HG03064 (cell line): ENCODE data around the gene RPL3.

Experiments
- ATAC-seq: cut with Tn5 transposase; IDR thresholded peaks from one replicate; pipeline ENCODE4 v1.9.1; 2021; ENCODE audit warnings: low read depth; ENCODE audit not compliant: unreplicated experiment

RPL3 gene

DNA sequence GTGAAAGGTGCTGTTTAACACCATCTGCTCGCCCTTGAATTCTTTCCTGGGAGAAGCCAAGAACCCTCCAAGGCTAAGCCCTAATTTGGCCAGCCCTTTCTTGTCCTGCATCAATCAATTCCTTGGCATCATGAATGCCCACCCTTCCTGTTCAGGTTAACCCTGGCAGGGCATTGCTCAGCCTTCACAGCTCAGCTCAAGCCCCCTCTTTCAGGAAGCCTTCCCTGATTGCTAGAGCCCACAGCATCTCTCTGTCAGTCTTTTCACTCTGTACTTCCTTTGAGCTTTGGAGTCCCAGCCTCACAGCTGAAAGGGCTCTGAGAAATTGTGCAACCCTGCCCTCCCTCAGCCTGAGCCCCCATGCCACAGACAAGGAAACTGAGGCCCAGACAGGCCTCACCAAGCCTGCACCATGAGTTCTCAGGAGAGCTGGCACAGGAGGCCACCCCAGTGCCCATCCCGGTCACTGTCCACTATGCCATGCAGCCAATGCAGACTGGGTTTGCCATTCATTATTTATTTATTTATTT lies 16.9 kb downstream of the RPL3 start:
- no peak for ATAC-seq

DNA sequence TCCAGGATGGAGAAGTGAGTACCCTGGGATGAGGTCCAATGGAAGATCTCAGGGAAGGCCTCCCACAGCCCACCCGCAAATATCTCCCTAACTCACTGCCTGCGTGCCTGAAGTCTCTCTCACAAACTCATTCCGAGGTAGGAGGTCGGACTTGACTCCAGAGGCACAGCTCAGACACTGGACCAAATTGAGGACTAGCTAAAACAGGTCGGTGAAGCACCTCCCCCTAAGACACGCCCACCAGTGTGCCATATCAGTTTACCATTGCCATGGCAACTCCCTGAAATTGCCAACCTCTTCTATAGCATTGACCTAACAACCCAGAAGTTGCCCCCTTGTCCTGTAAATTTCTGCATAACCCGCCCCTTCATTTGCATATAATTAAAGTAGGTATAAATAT lies 17.5 kb downstream of the RPL3 start:
- no peak for ATAC-seq

DNA sequence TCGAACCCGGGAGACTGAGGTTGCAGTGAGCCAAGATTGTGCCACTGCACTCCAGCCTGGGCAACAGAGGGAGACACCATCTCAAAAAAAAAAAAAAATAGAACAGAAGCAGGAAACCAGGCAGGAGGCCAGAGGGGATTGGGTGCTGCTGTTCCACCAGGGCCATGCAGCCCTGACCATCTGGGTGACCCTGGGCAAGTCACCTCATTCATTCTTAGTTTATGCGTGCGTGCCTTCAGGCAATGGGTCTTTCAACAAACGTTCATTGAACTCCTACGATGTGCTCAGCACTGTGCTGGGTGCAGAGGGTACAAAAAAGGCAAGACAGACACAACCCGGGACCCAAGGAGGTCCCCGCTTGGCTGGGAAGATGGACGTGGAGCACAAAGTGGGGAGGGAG lies 18.3 kb downstream of the RPL3 start:
- no peak for ATAC-seq

- ATAC-seq: no peak
Observed at GRCh38 chr22:39300186-39300830, 19.1 kb downstream of the RPL3 start.

DNA sequence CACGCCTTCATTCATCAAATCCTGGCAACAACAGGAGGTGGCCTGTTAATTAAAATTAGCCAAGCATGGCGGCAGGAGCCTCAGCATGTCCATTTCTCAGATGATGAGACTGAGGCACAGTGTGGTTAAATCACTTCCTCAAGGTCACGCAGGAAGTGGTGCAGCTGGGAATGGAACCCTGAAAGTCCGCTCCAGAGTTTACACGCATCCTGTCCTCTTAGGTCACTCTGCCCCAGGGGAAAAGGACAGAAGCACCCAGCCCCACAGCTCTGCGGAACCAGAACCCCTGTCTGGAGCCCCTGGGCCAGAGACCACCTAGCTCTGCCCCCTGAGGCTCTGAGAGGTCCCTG lies 19.6 kb downstream of the RPL3 start:
- ATAC-seq: no peak

GRCh38 chr22:39298241-39298987 lies 21.0 kb downstream of the RPL3 start:
- ATAC-seq: no peak

- no peak for ATAC-seq
Observed at GRCh38 chr22:39297490-39298240, 21.8 kb downstream of the RPL3 start.

DNA sequence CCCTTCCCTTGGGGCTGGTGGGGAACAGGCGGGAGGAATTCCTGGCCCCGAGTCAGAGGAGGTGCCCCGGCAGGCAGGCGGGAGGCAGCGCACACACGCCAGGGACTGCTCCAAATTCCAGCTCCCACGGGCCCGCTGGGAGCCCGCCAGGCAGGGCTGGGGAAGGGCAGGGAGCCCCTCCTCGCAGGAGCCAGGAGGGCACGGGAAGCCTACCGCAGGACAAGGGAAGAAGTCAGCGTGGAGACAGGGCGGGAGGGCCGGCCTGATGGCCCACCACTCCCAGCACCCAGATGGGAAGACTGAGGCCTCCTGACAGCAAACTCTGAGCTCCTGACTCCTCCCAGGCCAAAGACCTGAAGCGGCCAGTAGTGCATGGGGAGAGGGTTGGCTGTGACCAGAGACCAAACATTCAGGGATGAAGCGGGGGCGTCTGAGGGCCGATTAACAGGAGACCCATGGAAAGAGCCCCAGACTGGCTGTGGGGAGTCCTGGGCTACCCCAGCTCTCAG lies 22.4 kb downstream of the RPL3 start:
- no peak for ATAC-seq

- no peak for ATAC-seq
Observed at GRCh38 chr22:39296535-39296934, 22.9 kb downstream of the RPL3 start.

- ATAC-seq: no peak
Observed at GRCh38 chr22:39294571-39295468, 24.6 kb downstream of the RPL3 start.

GRCh38 chr22:39293766-39294368 lies 25.6 kb downstream of the RPL3 start:
- ATAC-seq: no peak

GRCh38 chr22:39292561-39293074 lies 26.8 kb downstream of the RPL3 start:
- no peak for ATAC-seq

DNA sequence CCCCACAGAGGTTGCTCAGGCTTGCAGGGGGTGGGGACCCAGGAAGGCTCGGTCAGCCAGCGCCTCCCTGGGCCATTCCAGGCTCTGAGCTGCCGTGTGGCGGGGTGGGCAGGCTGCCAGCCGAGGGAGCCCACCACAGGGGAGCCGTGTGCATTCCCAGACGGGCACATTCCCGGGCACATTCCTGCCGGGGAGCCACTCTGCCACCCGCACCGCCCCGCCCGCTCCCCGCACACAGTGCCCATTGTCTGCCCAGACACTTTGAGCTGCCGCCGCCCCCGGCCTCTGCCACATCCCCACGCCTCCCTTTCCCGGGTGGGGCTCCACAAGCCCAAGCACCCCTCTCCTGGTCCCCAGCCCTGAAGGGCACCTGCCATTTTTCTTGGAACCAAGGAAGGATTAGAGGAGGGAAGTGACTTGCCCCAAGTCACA lies 27.4 kb downstream of the RPL3 start:
- no peak for ATAC-seq

DNA sequence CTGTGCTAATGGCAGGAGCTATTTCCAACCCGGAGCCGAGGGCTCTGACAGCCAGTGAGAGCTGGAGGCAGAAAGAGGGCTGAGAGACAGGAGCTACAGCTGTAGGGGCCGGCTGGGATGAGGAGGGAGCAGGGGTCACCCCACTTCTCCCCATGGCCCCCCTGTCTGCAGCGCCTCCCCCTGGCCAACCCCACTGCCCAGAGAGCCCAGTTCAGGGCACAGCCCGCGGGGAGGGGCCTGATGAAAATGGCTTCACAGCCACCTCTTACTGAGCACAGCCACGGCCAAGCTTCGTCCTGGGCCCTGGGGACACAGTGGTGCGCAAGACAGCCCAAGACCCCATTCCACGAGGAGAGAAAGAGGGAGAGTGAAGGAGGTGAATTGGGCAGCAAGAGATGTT lies 27.9 kb downstream of the RPL3 start:
- ATAC-seq: no peak

GRCh38 chr22:39290724-39291161 lies 28.7 kb downstream of the RPL3 start:
- no peak for ATAC-seq

DNA sequence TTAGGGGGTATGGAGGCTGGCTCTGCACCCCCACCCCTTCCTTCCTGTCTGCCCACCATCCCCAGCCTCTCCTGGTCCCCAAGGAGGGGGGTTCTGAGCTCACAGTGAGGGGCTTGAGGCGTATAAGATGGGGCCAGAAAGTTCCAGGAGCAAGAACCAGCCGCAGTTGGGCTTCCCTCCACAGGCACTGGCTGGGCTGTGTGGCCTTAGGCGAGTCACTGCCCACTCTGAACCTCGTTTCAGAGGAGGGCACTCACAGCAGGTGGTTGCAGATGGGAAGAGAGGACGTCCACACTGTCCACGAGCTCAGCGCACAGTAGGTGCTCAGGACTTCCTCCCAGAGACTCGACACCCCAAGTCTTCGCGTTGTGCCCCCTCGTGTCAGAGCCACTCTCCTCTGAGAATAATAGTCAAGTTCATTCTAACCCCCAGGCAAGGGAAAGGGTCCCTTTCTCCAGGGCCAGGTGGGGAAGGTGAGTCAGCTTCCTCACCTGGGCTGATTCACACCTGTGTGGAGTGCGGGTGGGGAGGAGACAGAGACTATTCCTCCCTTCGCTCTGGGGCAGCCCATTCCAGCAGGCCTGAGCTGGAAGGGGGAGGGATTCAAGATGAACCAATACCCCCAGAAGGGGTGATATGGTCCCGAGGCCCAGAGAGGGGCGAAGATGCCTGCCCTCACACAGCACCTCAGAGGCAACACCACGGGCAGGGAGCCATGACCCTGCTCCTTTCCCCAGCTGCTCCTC lies 29.3 kb downstream of the RPL3 start:
- ATAC-seq: no peak

- no peak for ATAC-seq
Observed at GRCh38 chr22:39289533-39289932, 29.9 kb downstream of the RPL3 start.

DNA sequence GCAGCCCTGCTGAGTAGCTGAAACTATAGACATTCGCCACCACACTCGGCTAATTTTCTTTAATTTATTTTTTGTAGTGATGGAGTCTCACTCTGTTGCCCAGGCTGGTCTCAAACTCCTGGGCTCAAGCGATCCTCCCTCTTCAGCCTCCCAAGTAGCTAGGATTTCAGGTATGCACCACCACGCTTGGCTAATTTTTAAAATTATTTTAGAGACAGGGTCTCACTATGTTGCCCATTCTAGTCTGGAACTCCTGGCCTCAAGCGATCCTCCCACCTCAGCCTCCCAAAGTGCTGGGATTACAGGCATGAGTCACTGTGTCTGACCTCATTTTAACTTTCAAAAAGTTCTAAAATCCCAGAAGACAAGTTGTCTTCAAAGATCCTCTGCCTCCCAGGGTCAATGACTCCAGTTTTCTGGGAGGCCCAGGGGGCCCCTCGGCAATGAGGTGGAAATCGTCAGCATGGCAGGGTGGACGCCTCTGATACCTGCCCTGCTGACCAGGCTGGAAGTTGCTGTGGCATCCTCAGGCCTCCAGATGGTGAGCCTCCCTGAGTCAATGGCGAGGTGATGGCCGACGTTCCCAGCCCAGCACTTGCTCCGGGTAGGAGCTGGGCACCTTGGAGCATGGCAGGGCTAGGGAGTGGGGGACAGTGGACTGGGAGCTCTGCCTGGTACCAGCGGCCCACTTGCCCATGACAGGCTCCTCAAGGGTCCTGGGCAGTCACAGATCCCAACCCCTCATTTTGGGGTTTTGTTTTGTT lies 31.1 kb downstream of the RPL3 start:
- no peak for ATAC-seq
